Ishikawa (cell line): Measurements from ENCODE around the gene TGFB1.

Experiments used
- CEBPB ChIP-seq: IDR thresholded peaks from 2 replicates; pipeline ENCODE4 v1.6.1; 2012
- CREB1 ChIP-seq: IDR thresholded peaks from 2 replicates; pipeline ENCODE4 v1.6.1; 2012; ENCODE audit warnings: low read depth
- EGR1 ChIP-seq: IDR thresholded peaks from 2 replicates; pipeline ENCODE4 v1.6.1; 2012
- EP300 ChIP-seq: IDR thresholded peaks from 2 replicates; pipeline ENCODE4 v1.6.1; 2012; ENCODE audit warnings: borderline replicate concordance
- FOXM1 ChIP-seq: IDR thresholded peaks from 2 replicates; pipeline ENCODE4 v1.6.1; 2012; ENCODE audit warnings: low read depth, borderline replicate concordance
- NFIC ChIP-seq: IDR thresholded peaks from 2 replicates; pipeline ENCODE4 v1.6.1; 2012
- RAD21 ChIP-seq: IDR thresholded peaks from 2 replicates; pipeline ENCODE4 v1.6.1; 2012; ENCODE audit warnings: low read depth
- TAF1 ChIP-seq: IDR thresholded peaks from 2 replicates; pipeline ENCODE4 v1.6.1; 2012; ENCODE audit warnings: low read depth, mild to moderate bottlenecking
- TCF12 ChIP-seq: IDR thresholded peaks from 2 replicates; pipeline ENCODE4 v1.6.1; 2012; ENCODE audit warnings: low read depth
- TEAD4 ChIP-seq: IDR thresholded peaks from 2 replicates; pipeline ENCODE4 v1.6.1; 2012
- YY1 ChIP-seq: IDR thresholded peaks from 2 replicates; pipeline ENCODE4 v1.6.1; 2012; ENCODE audit warnings: low read depth
- ZBTB7A ChIP-seq: IDR thresholded peaks from 2 replicates; pipeline ENCODE4 v1.6.1; 2012; ENCODE audit warnings: low read depth
- TF ChIP-seq, protein P1 (sequence below): IDR thresholded peaks from 2 replicates; pipeline ENCODE4 v1.6.1; 2012
- TF ChIP-seq, protein P2 (sequence below): IDR thresholded peaks from 2 replicates; pipeline ENCODE4 v1.6.1; 2012; ENCODE audit warnings: low read depth, mild to moderate bottlenecking
- TF ChIP-seq, protein P3 (sequence below): IDR thresholded peaks from 2 replicates; pipeline ENCODE4 v1.6.1; 2012

The TGFB1 gene

DNA sequence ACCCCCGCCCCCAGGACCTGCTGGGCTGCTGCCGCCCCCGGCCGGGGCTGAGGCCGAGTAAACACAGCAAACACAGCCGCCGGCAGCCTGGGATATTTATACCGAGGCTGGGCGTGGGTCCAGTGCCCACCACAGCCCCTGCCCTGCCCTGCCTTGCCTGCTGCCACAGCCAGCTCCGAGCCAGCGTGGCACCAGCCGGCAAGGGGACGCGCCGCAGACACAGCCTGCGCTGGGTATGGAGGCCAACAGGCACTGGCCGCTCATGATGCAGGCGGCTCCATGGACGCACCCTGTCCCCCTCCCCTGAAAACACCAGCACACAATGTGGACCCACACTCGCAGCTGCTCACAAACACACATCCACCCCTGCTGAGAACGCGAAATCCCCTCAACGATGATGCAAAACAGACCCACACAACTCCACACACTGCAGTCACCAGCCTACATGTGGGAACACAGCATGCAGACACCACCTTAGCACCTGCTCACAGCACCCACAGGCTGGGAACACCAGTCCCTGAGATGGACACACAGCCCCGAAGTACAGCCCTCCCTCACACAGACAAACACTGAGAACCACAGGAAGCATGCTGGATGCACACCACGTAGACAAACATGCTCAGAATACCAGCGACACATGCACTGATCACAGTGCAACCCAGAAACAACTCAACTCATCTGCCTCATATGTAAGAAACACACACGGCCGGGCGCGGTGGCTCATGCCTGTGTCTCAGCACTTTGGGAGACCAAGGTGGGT lies 27.6 kb downstream of the TGFB1 start:
- no peak for TF ChIP-seq CREB1
- TF ChIP-seq, protein P1, sequence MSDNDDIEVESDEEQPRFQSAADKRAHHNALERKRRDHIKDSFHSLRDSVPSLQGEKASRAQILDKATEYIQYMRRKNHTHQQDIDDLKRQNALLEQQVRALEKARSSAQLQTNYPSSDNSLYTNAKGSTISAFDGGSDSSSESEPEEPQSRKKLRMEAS = no peak
- TF ChIP-seq, protein P2, sequence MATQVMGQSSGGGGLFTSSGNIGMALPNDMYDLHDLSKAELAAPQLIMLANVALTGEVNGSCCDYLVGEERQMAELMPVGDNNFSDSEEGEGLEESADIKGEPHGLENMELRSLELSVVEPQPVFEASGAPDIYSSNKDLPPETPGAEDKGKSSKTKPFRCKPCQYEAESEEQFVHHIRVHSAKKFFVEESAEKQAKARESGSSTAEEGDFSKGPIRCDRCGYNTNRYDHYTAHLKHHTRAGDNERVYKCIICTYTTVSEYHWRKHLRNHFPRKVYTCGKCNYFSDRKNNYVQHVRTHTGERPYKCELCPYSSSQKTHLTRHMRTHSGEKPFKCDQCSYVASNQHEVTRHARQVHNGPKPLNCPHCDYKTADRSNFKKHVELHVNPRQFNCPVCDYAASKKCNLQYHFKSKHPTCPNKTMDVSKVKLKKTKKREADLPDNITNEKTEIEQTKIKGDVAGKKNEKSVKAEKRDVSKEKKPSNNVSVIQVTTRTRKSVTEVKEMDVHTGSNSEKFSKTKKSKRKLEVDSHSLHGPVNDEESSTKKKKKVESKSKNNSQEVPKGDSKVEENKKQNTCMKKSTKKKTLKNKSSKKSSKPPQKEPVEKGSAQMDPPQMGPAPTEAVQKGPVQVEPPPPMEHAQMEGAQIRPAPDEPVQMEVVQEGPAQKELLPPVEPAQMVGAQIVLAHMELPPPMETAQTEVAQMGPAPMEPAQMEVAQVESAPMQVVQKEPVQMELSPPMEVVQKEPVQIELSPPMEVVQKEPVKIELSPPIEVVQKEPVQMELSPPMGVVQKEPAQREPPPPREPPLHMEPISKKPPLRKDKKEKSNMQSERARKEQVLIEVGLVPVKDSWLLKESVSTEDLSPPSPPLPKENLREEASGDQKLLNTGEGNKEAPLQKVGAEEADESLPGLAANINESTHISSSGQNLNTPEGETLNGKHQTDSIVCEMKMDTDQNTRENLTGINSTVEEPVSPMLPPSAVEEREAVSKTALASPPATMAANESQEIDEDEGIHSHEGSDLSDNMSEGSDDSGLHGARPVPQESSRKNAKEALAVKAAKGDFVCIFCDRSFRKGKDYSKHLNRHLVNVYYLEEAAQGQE = no peak
- TF ChIP-seq EGR1 = no peak
- TF ChIP-seq TEAD4 = no peak
- no peak for TF ChIP-seq FOXM1
- TF ChIP-seq, protein P3, sequence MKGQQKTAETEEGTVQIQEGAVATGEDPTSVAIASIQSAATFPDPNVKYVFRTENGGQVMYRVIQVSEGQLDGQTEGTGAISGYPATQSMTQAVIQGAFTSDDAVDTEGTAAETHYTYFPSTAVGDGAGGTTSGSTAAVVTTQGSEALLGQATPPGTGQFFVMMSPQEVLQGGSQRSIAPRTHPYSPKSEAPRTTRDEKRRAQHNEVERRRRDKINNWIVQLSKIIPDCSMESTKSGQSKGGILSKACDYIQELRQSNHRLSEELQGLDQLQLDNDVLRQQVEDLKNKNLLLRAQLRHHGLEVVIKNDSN = no peak
- TF ChIP-seq ZBTB7A = no peak
- TF ChIP-seq TCF12 = no peak
- no peak for TF ChIP-seq NFIC
- TF ChIP-seq YY1 = no peak
- no peak for TF ChIP-seq TAF1
- no peak for TF ChIP-seq EP300
- no peak for TF ChIP-seq RAD21
- TF ChIP-seq CEBPB = no peak

DNA sequence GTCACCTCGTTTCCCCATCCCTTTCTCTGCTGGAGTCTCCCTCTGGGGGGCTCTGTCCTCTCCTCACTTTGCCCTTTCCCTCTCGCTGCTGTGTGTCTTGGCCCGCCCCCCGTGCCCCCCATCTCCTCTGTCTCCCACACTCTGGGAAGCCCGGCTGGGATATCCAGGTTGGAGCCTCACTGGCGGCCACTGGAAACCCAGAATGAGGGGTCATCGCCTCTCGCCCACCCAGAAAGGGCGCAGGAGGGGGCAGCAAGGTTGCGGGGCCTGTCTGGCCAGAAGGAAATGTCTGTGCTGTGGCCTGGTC lies 28.1 kb downstream of the TGFB1 start:
- TF ChIP-seq ZBTB7A (no peak), YY1 (no peak), CREB1 (no peak), EP300 (no peak), RAD21 (no peak)
- TF ChIP-seq, protein P2 = no peak

DNA sequence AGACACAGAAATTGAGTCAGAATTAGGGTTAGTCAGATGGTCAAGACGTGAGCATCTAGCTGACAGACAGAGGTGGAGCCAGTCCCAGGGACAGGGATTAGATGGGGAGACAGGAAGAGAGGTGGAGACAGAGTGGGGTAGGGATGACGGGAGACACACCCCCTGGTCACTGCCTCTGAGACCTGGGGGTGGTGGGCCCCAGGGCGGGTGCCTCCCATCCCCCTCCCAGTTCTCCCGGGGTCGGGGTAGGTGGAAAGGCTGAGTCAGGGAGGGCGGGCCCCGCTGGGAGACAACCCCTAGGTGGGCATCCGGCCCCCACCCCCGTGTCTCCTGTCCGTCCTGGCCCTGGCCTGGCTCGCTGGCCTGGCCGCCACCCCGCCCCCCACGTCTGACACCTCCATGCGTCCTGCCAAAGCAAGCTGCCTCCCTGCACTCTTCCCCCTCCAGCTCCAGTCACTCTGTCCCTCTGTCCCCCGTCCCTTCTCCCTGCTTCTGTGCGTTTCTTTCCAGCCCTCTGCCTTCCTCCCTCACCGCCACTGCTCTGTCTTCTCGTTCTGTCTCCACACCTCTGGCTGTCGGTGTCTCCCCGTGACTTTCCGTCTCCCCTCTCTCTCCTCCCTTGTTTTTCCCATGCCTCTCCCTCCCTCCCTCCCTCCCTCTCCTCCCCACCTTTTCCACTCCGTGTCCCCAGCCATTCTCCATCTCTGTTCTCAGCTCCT lies 28.6 kb downstream of the TGFB1 start:
- TF ChIP-seq, protein P1 = no peak
- TF ChIP-seq, protein P3 = no peak
- TF ChIP-seq EGR1 (no peak), TEAD4 (no peak), NFIC (no peak), EP300 (no peak), YY1 (no peak), ZBTB7A (no peak), TCF12 (no peak), CEBPB (no peak), CREB1 (no peak), TAF1 (no peak), RAD21 (no peak), FOXM1 (no peak)
- TF ChIP-seq, protein P2 = no peak

DNA sequence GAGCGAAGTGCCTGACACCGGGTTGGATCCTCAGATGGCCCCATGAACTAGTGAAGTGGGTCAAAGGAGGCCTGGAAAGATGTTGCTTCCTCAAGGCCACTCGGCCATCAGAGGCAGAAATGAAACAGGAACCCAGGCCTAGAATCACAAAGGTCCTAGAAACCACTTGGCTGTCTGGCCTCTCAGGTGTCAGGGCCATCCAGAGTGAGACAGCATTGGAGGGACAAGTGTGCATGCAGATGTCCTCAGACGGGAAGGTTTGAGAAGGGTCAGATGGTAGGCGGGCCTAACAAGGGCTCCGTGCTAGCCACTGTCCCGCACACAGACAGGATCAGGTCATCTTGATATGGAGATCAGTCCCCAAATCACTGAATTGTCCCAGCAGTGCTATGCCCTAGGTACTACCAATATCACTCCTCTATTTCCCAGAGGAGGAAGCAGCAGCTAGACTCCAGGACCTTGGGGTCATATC lies 29.5 kb downstream of the TGFB1 start:
- TF ChIP-seq FOXM1 (no peak), EGR1 (no peak), CEBPB (no peak), EP300 (no peak), TCF12 (no peak), TEAD4 (no peak), ZBTB7A (no peak), RAD21 (no peak), TAF1 (no peak), YY1 (no peak)
- TF ChIP-seq, protein P1 = no peak
- TF ChIP-seq, protein P2 = no peak
- TF ChIP-seq, protein P3 = no peak
